NCI-H2196 (cell line): ENCODE data around the gene APOL3.
A peak's percentile ranks its signal among the peaks of the same experiment; 100 is the strongest.
"Not testable (repeated sequence)": the region's sequence is repeated elsewhere in the genome, so short reads cannot be mapped to it uniquely, and the experiment has no call there.

Source experiments
- DNase-seq: peaks from one replicate; lab custom pipeline; 2025; ENCODE audit not compliant: unreplicated experiment; lab: John Stamatoyannopoulos, UW

APOL3 gene

GRCh38 chr22:36193171-36193570 lies 32.6 kb upstream of the APOL3 start:
- DNase-seq: no peak

GRCh38 chr22:36192542-36192941 lies 32.0 kb upstream of the APOL3 start:
- DNase-seq: no peak

GRCh38 chr22:36191106-36191836 lies 30.7 kb upstream of the APOL3 start:
- DNase-seq: peak; percentile 11

GRCh38 chr22:36187862-36188261 lies 27.3 kb upstream of the APOL3 start:
- DNase-seq: not testable (repeated sequence)

- no peak for DNase-seq
Observed at GRCh38 chr22:36185828-36186624, 25.5 kb upstream of the APOL3 start.

GRCh38 chr22:36184433-36185025 lies 24.0 kb upstream of the APOL3 start:
- no peak for DNase-seq

- no peak for DNase-seq
Observed at GRCh38 chr22:36183446-36183845, 22.9 kb upstream of the APOL3 start.

- no peak for DNase-seq
Observed at GRCh38 chr22:36182857-36183256, 22.3 kb upstream of the APOL3 start.

GRCh38 chr22:36182056-36182455 lies 21.5 kb upstream of the APOL3 start:
- no peak for DNase-seq

- no peak for DNase-seq
Observed at GRCh38 chr22:36180928-36181327, 20.4 kb upstream of the APOL3 start.

- DNase-seq: peak; percentile 30
Observed at GRCh38 chr22:36180038-36180880, 19.7 kb upstream of the APOL3 start.

GRCh38 chr22:36177160-36177559 lies 16.6 kb upstream of the APOL3 start:
- DNase-seq: no peak

- no peak for DNase-seq
Observed at GRCh38 chr22:36175892-36176291, 15.3 kb upstream of the APOL3 start.

GRCh38 chr22:36171941-36172340 lies 11.4 kb upstream of the APOL3 start:
- no peak for DNase-seq

GRCh38 chr22:36166518-36167220 lies 6.1 kb upstream of the APOL3 start:
- no peak for DNase-seq

GRCh38 chr22:36166086-36166485 lies 5.5 kb upstream of the APOL3 start:
- no peak for DNase-seq

- no peak for DNase-seq
Observed at GRCh38 chr22:36165141-36165540, 4.6 kb upstream of the APOL3 start.

- no peak for DNase-seq
Observed at GRCh38 chr22:36164621-36165020, 4.1 kb upstream of the APOL3 start.

- no peak for DNase-seq
Observed at GRCh38 chr22:36163497-36163896, 2.9 kb upstream of the APOL3 start.
